Naive thymus-derived CD4-positive, alpha-beta T cell (primary cell): ENCODE data around the gene FGFR2. TPM values are rescaled to one million over a fixed set of nuclear protein-coding genes. Genes with fewer than 3 reads are reported as not detected.

ENCODE experiments used
- ATAC-seq: fragments of 150-1000 bp; cut with Tn5 transposase; 2 replicates; pipeline ENCODE4 v1.10.0; 2021; ENCODE audit warnings: mild to moderate bottlenecking, moderate library complexity
- CTCF ChIA-PET: fragments of 350-600 bp; sonication (Branson Sonifier 250); formaldehyde crosslinking; loops from one replicate; lab custom pipeline; 2021; ENCODE audit warnings: antibody characterized with exemption; lab: Charles Lee
- POLR2A ChIA-PET: fragments of 350-600 bp; sonication (Branson Sonifier 250); formaldehyde crosslinking; loops from one replicate; lab custom pipeline; 2021; ENCODE audit warnings: antibody characterized with exemption, inconsistent platforms; lab: Charles Lee
- DNase-seq, 9 donors: peaks; one replicate each; pipeline versions ENCODE4 v3.0.0 to v3.0.0-alpha.2; 2020 to 2022; ENCODE audit warnings: mixed read lengths in 1 of 9
- H3K27ac ChIP-seq: one replicate; pipeline ENCODE4 v1.7.0; 2013; ENCODE audit warnings: mild to moderate bottlenecking, low read depth, low read length, moderate library complexity
- H3K27me3 ChIP-seq, 2 donors: one replicate each; pipeline ENCODE4 v1.7.0; 2013; ENCODE audit warnings: low read length in 2 of 2, mild to moderate bottlenecking in 2 of 2, moderate library complexity in 2 of 2; ENCODE audit not compliant: control insufficient read depth in 2 of 2, insufficient read depth in 2 of 2
- H3K36me3 ChIP-seq, 3 experiments: 1 replicate in 2 of 3; 2 replicates in 1 of 3; pipeline ENCODE4 v1.7.0; 2013; ENCODE audit warnings: low read length in 3 of 3, mild to moderate bottlenecking in 3 of 3, moderate library complexity in 1 of 3; ENCODE audit not compliant: insufficient read depth in 3 of 3, control insufficient read depth in 2 of 3
- H3K4me1 ChIP-seq, 2 donors: one replicate each; pipeline ENCODE4 v1.7.0; 2013; ENCODE audit warnings: low read length in 2 of 2, mild to moderate bottlenecking in 2 of 2, moderate library complexity in 1 of 2; ENCODE audit not compliant: control insufficient read depth in 2 of 2, insufficient read depth in 2 of 2
- H3K4me3 ChIP-seq: 2 replicates; pipeline ENCODE4 v1.7.0; 2013; ENCODE audit warnings: mild to moderate bottlenecking, low read length
- H3K9me3 ChIP-seq, 3 experiments: 1 replicate in 2 of 3; 2 replicates in 1 of 3; pipeline ENCODE4 v1.7.0; 2013; ENCODE audit warnings: low read length in 3 of 3; ENCODE audit not compliant: control insufficient read depth in 2 of 3
- H3K27ac Mint-ChIP-seq, 9 donors: one replicate each; pipeline ENCODE4 v1.8.0; 2020 to 2022; ENCODE audit warnings: mixed read lengths in 9 of 9, mild to moderate bottlenecking in 8 of 9, moderate library complexity in 5 of 9, inconsistent platforms in 2 of 9
- H3K27me3 Mint-ChIP-seq, 5 donors: one replicate each; pipeline ENCODE4 v1.8.0; 2021 to 2022; ENCODE audit warnings: mixed read lengths in 5 of 5, mild to moderate bottlenecking in 1 of 5
- H3K36me3 Mint-ChIP-seq, 5 donors: one replicate each; pipeline ENCODE4 v1.8.0; 2020 to 2022; ENCODE audit warnings: mixed read lengths in 5 of 5, mild to moderate bottlenecking in 3 of 5, inconsistent platforms in 1 of 5
- H3K4me1 Mint-ChIP-seq, 7 donors: one replicate each; pipeline ENCODE4 v1.8.0; 2020 to 2022; ENCODE audit warnings: mixed read lengths in 7 of 7, mild to moderate bottlenecking in 3 of 7, inconsistent platforms in 1 of 7
- H3K4me3 Mint-ChIP-seq, 10 donors: one replicate each; pipeline ENCODE4 v1.8.0; 2020 to 2022; ENCODE audit warnings: mild to moderate bottlenecking in 10 of 10, mixed read lengths in 10 of 10, moderate library complexity in 6 of 10, inconsistent platforms in 2 of 10
- H3K9me3 Mint-ChIP-seq, 11 donors: one replicate each; pipeline ENCODE4 v1.8.0; 2020 to 2022; ENCODE audit warnings: mixed read lengths in 11 of 11, mild to moderate bottlenecking in 4 of 11, inconsistent platforms in 1 of 11, moderate library complexity in 1 of 11
- intact Hi-C, 2 donors: fragments of 100-400 bp; cut with micrococcal nuclease; formaldehyde crosslinking; loops; one replicate each; pipeline ENCODE4 v1.15.1; 2023
- polyA plus RNA-seq, 2 donors: library from polyadenylated mRNA; unstranded; fragments of 300-500 nt; fragmentation: Illumina TruSeq; gene quantifications; one replicate each; pipeline ENCODE4 v1.2.3, GENCODE V29; 2021
- total RNA-seq, 6 experiments: library from RNA in 5 of 6; stranded (reverse) in 5 of 6; gene quantifications; 1 replicate in 5 of 6; 2 replicates in 1 of 6; pipeline ENCODE4 v1.2.3 and lab custom pipeline; 2021 to 2026

FGFR2 gene
- total and polyA plus RNA-seq, 7 experiments from 2014 or later: 0.88 to 1.2 TPM; not detected in 5

GRCh38 chr10:121553511-121554264, 44.6 kb downstream of the FGFR2 start:
- DNase-seq (no peak), ATAC-seq (no peak)
- POLR2A ChIA-PET: no interaction called here
- Histone ChIP-seq H3K36me3 (no peaks in the 10 kb centered on the region), H3K4me1 (no peaks in the 10 kb centered on the region), H3K27me3 (no peaks in the 10 kb centered on the region), H3K4me3 (no peak overlapping the region), H3K27ac (no peak overlapping the region), H3K9me3 (no peaks in the 10 kb centered on the region)
- Mint-ChIP-seq H3K4me3 (no peak overlapping the region), H3K4me1 (no peaks in the 10 kb centered on the region), H3K27me3 (peaks cover 0 to 7% (median 0%) of the 10 kb centered on the region in 5 donors), H3K27ac (no peak overlapping the region), H3K36me3 (no peaks in the 10 kb centered on the region), H3K9me3 (peaks cover 0 to 13% (median 2%) of the 10 kb centered on the region in 11 donors)
- intact Hi-C loops: no loop called here
- CTCF ChIA-PET: interaction anchor here (0.6 kb wide), 1 partner anchor 48 kb away, joined by 3 read pairs; no protein-coding TSS in a partner anchor

GRCh38 chr10:121552746-121553145, 45.5 kb downstream of the FGFR2 start:
- DNase-seq (no peak), ATAC-seq (no peak)
- intact Hi-C loops: no loop called here
- POLR2A ChIA-PET: no interaction called here
- Mint-ChIP-seq H3K27ac (no peak overlapping the region), H3K9me3 (peaks cover 0 to 13% (median 2%) of the 10 kb centered on the region in 11 donors), H3K4me3 (no peak overlapping the region), H3K4me1 (no peaks in the 10 kb centered on the region), H3K27me3 (peaks cover 0 to 2% (median 0%) of the 10 kb centered on the region in 5 donors), H3K36me3 (no peaks in the 10 kb centered on the region)
- no peak overlapping the region for H3K27ac ChIP-seq
- no peaks in the 10 kb centered on the region for H3K9me3 ChIP-seq
- H3K4me1 ChIP-seq: no peaks in the 10 kb centered on the region
- no peaks in the 10 kb centered on the region for H3K27me3 ChIP-seq
- CTCF ChIA-PET: no interaction called here
- no peaks in the 10 kb centered on the region for H3K36me3 ChIP-seq
- no peak overlapping the region for H3K4me3 ChIP-seq

- no peaks in the 10 kb centered on the region for H3K27me3 Mint-ChIP-seq
- intact Hi-C loops: no loop called here
- no peaks in the 10 kb centered on the region for H3K4me1 Mint-ChIP-seq
- Histone ChIP-seq H3K4me1 (no peaks in the 10 kb centered on the region), H3K27ac (no peak overlapping the region), H3K4me3 (no peak overlapping the region), H3K9me3 (no peaks in the 10 kb centered on the region), H3K36me3 (no peaks in the 10 kb centered on the region), H3K27me3 (no peaks in the 10 kb centered on the region)
- ChIA-PET POLR2A (no interaction called here), CTCF (no interaction called here)
- DNase-seq: no peak
- no peaks in the 10 kb centered on the region for H3K36me3 Mint-ChIP-seq
- H3K4me3 Mint-ChIP-seq: no peak overlapping the region
- no peak for ATAC-seq
- H3K9me3 Mint-ChIP-seq: peaks cover 0 to 13% (median 2%) of the 10 kb centered on the region in 11 donors
- H3K27ac Mint-ChIP-seq: no peak overlapping the region
Observed at GRCh38 chr10:121551210-121551885, 46.9 kb downstream of the FGFR2 start.

- POLR2A ChIA-PET: no interaction called here
- no peak overlapping the region for H3K27ac Mint-ChIP-seq
- H3K4me1 ChIP-seq: no peaks in the 10 kb centered on the region
- intact Hi-C loops: no loop called here
- H3K27me3 ChIP-seq: no peaks in the 10 kb centered on the region
- no peaks in the 10 kb centered on the region for H3K9me3 ChIP-seq
- no peak overlapping the region for H3K27ac ChIP-seq
- no peaks in the 10 kb centered on the region for H3K4me1 Mint-ChIP-seq
- no peak overlapping the region for H3K4me3 ChIP-seq
- ATAC-seq (no peak), DNase-seq (no peak)
- no peaks in the 10 kb centered on the region for H3K36me3 ChIP-seq
- CTCF ChIA-PET: no interaction called here
- H3K36me3 Mint-ChIP-seq: no peaks in the 10 kb centered on the region
- peaks cover 0 to 7% (median 2%) of the 10 kb centered on the region in 11 donors for H3K9me3 Mint-ChIP-seq
- peaks cover 0 to 3% (median 0%) of the 10 kb centered on the region in 5 donors for H3K27me3 Mint-ChIP-seq
- H3K4me3 Mint-ChIP-seq: no peak overlapping the region
Observed at GRCh38 chr10:121544301-121544869, 53.9 kb downstream of the FGFR2 start.

- Mint-ChIP-seq H3K9me3 (peaks cover 0 to 7% (median 2%) of the 10 kb centered on the region in 11 donors), H3K4me3 (no peak overlapping the region), H3K27me3 (peaks cover 0 to 3% (median 0%) of the 10 kb centered on the region in 5 donors), H3K27ac (no peak overlapping the region), H3K4me1 (no peaks in the 10 kb centered on the region), H3K36me3 (no peaks in the 10 kb centered on the region)
- intact Hi-C loops: no loop called here
- ATAC-seq: no peak
- H3K4me1 ChIP-seq: no peaks in the 10 kb centered on the region
- ChIA-PET POLR2A (no interaction called here), CTCF (no interaction called here)
- no peaks in the 10 kb centered on the region for H3K36me3 ChIP-seq
- no peak overlapping the region for H3K4me3 ChIP-seq
- H3K9me3 ChIP-seq: no peaks in the 10 kb centered on the region
- DNase-seq: no peak
- H3K27me3 ChIP-seq: no peaks in the 10 kb centered on the region
- H3K27ac ChIP-seq: no peak overlapping the region
Observed at GRCh38 chr10:121543545-121543944, 54.7 kb downstream of the FGFR2 start.

- Mint-ChIP-seq H3K4me1 (no peaks in the 10 kb centered on the region), H3K4me3 (no peak overlapping the region), H3K27me3 (peaks cover 0 to 4% (median 0%) of the 10 kb centered on the region in 5 donors), H3K9me3 (peaks cover 0 to 7% (median 3%) of the 10 kb centered on the region in 11 donors), H3K27ac (no peak overlapping the region), H3K36me3 (no peaks in the 10 kb centered on the region)
- H3K4me1 ChIP-seq: no peaks in the 10 kb centered on the region
- no peaks in the 10 kb centered on the region for H3K9me3 ChIP-seq
- no peak for ATAC-seq
- no peaks in the 10 kb centered on the region for H3K27me3 ChIP-seq
- H3K36me3 ChIP-seq: no peaks in the 10 kb centered on the region
- intact Hi-C loops: no loop called here
- ChIA-PET POLR2A (no interaction called here), CTCF (no interaction called here)
- no peak overlapping the region for H3K4me3 ChIP-seq
- no peak for DNase-seq
- H3K27ac ChIP-seq: no peak overlapping the region
Observed at GRCh38 chr10:121541450-121542120, 56.7 kb downstream of the FGFR2 start.
